Stomach smooth muscle (tissue), 2 donors: ENCODE measurements around the gene MUC6.

Source experiments
- H3K27ac ChIP-seq: one replicate; pipeline ENCODE4 v1.7.0; 2013; ENCODE audit warnings: mild to moderate bottlenecking, low read length, inconsistent platforms
- H3K27me3 ChIP-seq, 2 donors: one replicate each; pipeline ENCODE4 v1.7.0; 2013; ENCODE audit warnings: low read length in 2 of 2; ENCODE audit not compliant: insufficient read depth in 2 of 2, control insufficient read depth in 1 of 2
- H3K36me3 ChIP-seq, 2 donors: one replicate each; pipeline ENCODE4 v1.7.0; 2013; ENCODE audit warnings: low read length in 2 of 2; ENCODE audit not compliant: control insufficient read depth in 2 of 2, insufficient read depth in 2 of 2
- H3K4me1 ChIP-seq: one replicate; pipeline ENCODE4 v1.7.0; 2013; ENCODE audit warnings: low read length; ENCODE audit not compliant: control insufficient read depth, insufficient read depth
- H3K4me3 ChIP-seq, 2 donors: one replicate each; pipeline ENCODE4 v1.7.0; 2013; ENCODE audit warnings: low read length in 2 of 2
- H3K9ac ChIP-seq, 2 donors: one replicate each; pipeline ENCODE4 v1.7.0; 2013; ENCODE audit warnings: low read length in 2 of 2, mild to moderate bottlenecking in 1 of 2
- H3K9me3 ChIP-seq, 2 donors: one replicate each; pipeline ENCODE4 v1.7.0; 2013; ENCODE audit warnings: low read length in 2 of 2; ENCODE audit not compliant: control insufficient read depth in 2 of 2
- donor health status: healthy.
- donor health status: Pancreatic carcinoma.

Gene MUC6

DNA sequence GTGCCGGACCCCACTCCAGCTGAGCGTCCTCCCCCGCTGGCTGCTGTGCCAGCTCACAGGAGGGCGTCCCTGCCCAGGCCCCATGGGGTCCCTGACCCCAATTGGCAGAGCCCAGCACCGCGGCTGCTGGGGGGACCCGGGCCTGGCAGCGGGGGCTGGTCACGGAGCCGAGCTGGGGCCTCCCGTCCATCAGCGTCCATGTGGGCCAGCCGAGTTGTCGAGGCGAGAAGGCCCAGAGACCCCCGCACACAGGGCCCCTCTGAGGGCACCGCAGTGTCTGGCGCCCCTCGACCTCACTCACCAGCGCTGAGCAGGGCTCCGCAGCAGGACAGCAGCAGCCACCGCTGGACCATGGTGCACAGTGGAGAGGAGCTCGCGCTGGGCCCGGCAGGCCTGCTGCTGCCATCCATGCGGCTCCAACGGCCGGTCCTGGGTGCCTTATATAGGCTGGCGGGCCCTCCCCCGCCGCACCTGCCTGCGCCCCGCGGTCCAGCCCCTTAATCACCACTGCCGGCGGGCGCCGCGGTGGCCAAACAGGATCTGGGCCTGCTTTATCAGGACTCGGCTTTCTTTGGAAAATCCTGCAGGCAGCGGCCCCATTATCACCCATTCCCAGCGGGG lies at the start of gene MUC6:
Gene MUC6 (minus strand): TSS at position 416 of the 621 bp plus-strand sequence. CDS start 63 bp downstream, at position 353.
- Histone ChIP-seq H3K27ac (no peak within 1 kb of the TSS), H3K27me3 (peaks cover 12 to 14% of the 10 kb centered on the region in 2 donors)

DNA sequence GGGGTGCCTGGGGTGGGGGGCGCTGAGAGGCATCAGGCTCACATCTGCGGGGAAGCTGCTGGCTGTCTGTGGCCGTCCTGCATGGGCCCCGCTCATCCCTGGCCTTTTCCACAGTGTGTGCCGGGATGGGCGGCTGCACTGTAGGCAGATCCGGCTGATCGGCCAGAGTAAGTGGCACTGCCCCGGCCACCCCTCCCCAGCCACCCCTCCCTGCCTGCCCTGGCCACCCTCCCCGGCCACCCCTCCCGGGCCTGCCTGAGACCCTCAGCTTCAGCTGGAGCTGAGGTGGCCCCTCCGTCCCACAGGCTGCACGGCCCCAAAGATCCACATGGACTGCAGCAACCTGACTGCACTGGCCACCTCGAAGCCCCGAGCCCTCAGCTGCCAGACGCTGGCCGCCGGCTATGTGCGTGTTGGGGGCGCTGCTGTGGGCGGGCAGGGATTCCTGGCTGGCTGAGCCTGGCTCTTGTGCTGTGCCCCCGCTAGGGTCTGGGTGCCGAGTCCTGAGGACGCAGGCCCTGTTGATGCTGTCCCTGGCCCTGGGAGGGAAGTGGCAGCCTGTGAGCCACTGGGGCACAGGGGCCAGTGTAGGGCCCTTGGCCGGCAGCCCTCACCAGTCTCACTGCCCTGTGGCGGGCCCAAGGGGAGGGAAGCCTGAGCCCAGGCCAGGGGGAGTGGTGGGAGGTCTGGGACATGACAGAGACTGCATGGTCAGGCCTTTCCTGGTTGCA lies 49.1 kb upstream of the MUC6 start:
- Histone ChIP-seq H3K36me3 (no peaks in the 10 kb centered on the region), H3K9ac (no peak overlapping the region), H3K27ac (no peak overlapping the region), H3K27me3 (peaks cover 0 to 2% of the 10 kb centered on the region in 2 donors), H3K9me3 (no peaks in the 10 kb centered on the region), H3K4me1 (no peaks in the 10 kb centered on the region), H3K4me3 (no peak overlapping the region)

More for the DNA sequence above, at the start of gene MUC6:
- no peaks in the 10 kb centered on the region for H3K4me1 ChIP-seq
- H3K9ac ChIP-seq, result no peak within 1 kb of the TSS
- no peak within 1 kb of the TSS for H3K4me3 ChIP-seq
- H3K36me3 ChIP-seq, result no peaks in the 10 kb centered on the region
- no peaks in the 10 kb centered on the region for H3K9me3 ChIP-seq

GRCh38 chr11:1084561-1085439 lies 48.3 kb upstream of the MUC6 start:
- Histone ChIP-seq H3K27me3 (peaks cover 0 to 2% of the 10 kb centered on the region in 2 donors), H3K4me1 (no peaks in the 10 kb centered on the region), H3K9ac (no peak overlapping the region), H3K9me3 (no peaks in the 10 kb centered on the region), H3K27ac (no peak overlapping the region), H3K4me3 (no peak overlapping the region), H3K36me3 (no peaks in the 10 kb centered on the region)

GRCh38 chr11:1083621-1084551 lies 47.4 kb upstream of the MUC6 start:
- H3K36me3 ChIP-seq, result no peaks in the 10 kb centered on the region
- H3K4me1 ChIP-seq, result no peaks in the 10 kb centered on the region
- no peak overlapping the region for H3K9ac ChIP-seq
- H3K27ac ChIP-seq, result no peak overlapping the region
- H3K27me3 ChIP-seq, result peaks cover 0 to 2% of the 10 kb centered on the region in 2 donors
- no peaks in the 10 kb centered on the region for H3K9me3 ChIP-seq
- H3K4me3 ChIP-seq, result no peak overlapping the region

GRCh38 chr11:1082728-1083620 lies 46.5 kb upstream of the MUC6 start:
- Histone ChIP-seq H3K4me1 (no peaks in the 10 kb centered on the region), H3K36me3 (no peaks in the 10 kb centered on the region), H3K27ac (no peak overlapping the region), H3K4me3 (no peak overlapping the region), H3K27me3 (peaks cover 0 to 2% of the 10 kb centered on the region in 2 donors), H3K9me3 (no peaks in the 10 kb centered on the region), H3K9ac (no peak overlapping the region)

DNA sequence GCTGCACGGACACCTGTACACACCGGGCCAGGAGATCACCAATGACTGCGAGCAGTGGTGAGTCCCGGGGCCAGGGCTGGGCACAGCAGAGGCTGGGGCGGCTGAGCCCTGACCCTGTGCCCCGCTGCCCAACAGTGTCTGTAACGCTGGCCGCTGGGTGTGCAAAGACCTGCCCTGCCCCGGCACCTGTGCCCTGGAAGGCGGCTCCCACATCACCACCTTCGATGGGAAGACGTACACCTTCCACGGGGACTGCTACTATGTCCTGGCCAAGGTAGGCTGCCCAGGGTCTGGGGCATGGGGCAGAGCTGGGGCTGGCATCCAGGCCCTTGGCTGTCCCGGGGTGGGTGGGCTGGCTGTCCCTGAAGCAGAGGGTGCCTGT lies 45.8 kb upstream of the MUC6 start:
- Histone ChIP-seq H3K9me3 (no peaks in the 10 kb centered on the region), H3K4me3 (no peak overlapping the region), H3K4me1 (no peaks in the 10 kb centered on the region), H3K9ac (no peak overlapping the region), H3K27me3 (peaks cover 0 to 4% of the 10 kb centered on the region in 2 donors), H3K36me3 (no peaks in the 10 kb centered on the region), H3K27ac (no peak overlapping the region)

DNA sequence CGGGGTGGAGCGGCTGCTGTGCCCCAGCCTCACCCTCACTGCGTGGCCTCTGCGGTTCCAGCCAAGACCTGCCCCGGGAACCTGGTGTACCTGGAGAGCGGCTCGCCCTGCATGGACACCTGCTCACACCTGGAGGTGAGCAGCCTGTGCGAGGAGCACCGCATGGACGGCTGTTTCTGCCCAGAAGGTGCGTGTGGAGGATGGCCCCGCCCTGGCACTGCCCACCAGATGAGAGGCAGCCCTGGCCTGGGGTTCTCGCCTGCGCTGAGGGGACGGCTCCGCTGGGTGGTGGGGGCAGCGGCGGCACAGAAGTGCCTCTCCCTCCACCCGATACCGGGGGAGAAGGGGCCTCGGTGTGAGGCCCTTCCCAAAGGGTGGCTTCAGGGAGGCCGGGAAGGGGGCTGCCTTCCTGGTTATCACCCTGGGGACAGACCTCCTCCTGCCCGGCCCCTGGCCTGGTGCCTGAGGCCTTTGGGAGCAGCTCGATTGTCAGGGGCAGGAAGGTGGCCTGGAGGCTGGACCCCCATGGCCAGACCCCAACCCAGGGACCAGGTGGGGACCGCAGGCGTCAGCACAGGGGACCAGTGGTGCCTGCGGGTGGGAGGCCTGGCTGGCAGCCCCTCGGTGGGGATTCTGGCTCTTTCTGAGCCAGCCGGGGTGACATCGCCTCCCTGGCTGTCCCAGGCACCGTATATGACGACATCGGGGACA lies 45.2 kb upstream of the MUC6 start:
- Histone ChIP-seq H3K27ac (no peak overlapping the region), H3K27me3 (peaks cover 0 to 4% of the 10 kb centered on the region in 2 donors), H3K9me3 (no peaks in the 10 kb centered on the region), H3K9ac (no peak overlapping the region), H3K36me3 (no peaks in the 10 kb centered on the region), H3K4me1 (no peaks in the 10 kb centered on the region), H3K4me3 (no peak overlapping the region)

GRCh38 chr11:1078191-1078601 lies 41.7 kb upstream of the MUC6 start:
- H3K4me1 ChIP-seq, result no peaks in the 10 kb centered on the region
- no peaks in the 10 kb centered on the region for H3K9me3 ChIP-seq
- no peak overlapping the region for H3K27ac ChIP-seq
- peaks cover under 1 to 2% of the 10 kb centered on the region in 2 donors for H3K27me3 ChIP-seq
- no peaks in the 10 kb centered on the region for H3K36me3 ChIP-seq
- H3K4me3 ChIP-seq, result no peak overlapping the region
- H3K9ac ChIP-seq, result no peak overlapping the region

DNA sequence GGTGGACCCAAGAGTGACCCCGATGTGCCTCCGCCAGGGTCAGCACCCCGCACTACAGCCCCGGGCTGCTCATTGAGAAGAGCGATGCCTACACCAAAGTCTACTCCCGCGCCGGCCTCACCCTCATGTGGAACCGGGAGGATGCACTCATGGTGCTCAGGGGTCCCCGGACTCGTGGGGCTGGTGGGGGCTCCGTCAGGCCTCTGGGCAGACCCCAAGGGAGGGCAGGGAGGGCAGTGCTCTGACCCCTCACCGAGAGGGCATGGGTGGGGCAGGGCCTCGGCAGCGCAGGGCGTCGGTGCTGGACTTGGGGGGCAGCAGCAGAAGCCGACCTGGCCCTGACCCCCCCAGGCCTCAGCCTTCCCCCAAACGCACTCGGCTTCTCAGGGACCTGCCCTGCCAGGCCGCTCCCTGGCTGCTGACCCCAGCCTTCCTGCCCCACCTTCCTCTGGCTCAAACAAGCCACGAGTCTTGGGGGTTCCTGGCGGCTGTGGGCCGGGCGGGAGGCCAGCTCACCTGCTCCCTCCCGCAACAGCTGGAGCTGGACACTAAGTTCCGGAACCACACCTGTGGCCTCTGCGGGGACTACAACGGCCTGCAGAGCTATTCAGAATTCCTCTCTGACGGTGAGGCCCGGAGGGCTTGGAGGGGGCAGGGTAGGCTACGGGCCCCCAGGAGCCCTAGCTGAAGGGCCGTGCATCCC lies 41.0 kb upstream of the MUC6 start:
- Histone ChIP-seq H3K9ac (no peak overlapping the region), H3K27ac (no peak overlapping the region), H3K4me3 (no peak overlapping the region)

More for the DNA sequence above, 41.0 kb upstream of the MUC6 start:
- Histone ChIP-seq H3K9me3 (no peaks in the 10 kb centered on the region), H3K27me3 (peaks cover 5% of the 10 kb centered on the region in 2 donors), H3K36me3 (no peaks in the 10 kb centered on the region), H3K4me1 (no peaks in the 10 kb centered on the region)
